HEK293 (cell line): ENCODE measurements around the gene RNF4.

Source experiments
- GLIS1 ChIP-seq: fragments of 450-650 bp; formaldehyde crosslinking; IDR thresholded peaks from 2 replicates; pipeline ENCODE4 v1.5.1; 2016; ENCODE audit warnings: missing biosample characterization, missing genetic modification characterization
- ZNF121 ChIP-seq: fragments of 450-650 bp; formaldehyde crosslinking; IDR thresholded peaks from 2 replicates; pipeline ENCODE4 v1.5.1; 2016; ENCODE audit warnings: missing biosample characterization, missing genetic modification characterization
- ZNF266 ChIP-seq: fragments of 450-650 bp; formaldehyde crosslinking; IDR thresholded peaks from 2 replicates; pipeline ENCODE4 v1.5.1; 2016; ENCODE audit warnings: missing biosample characterization, missing genetic modification characterization, low read depth
- ZNF292 ChIP-seq: fragments of 450-650 bp; formaldehyde crosslinking; IDR thresholded peaks from 2 replicates; pipeline ENCODE4 v1.5.1; 2016; ENCODE audit warnings: low read depth, missing biosample characterization, missing genetic modification characterization, borderline replicate concordance
- ZNF335 ChIP-seq: fragments of 450-650 bp; formaldehyde crosslinking; conservative IDR thresholded peaks from 2 replicates; pipeline ENCODE4 v1.5.1; 2016; ENCODE audit warnings: missing biosample characterization, missing genetic modification characterization

DNA sequence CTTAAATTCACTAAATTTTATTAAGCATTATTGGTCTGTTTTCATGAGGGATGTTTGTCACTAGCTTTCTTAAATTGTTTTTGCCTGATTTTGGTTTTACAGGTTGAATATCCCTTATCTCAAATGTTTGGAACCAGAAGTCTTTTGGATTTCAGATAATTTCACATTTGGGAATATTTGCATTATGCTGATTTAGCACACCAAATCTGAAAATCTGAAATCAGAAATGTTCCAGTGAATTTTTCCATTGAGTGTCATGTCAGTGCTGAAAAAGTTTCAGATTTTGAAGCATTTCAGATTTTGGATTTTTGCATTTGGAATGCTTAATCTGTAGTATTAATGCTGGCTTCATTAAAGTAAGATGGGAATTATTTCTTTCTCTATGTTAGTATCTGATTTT, 82.2 kb downstream of the RNF4 start:
- no peak for TF ChIP-seq ZNF335 (tag by site-specific recombination)
- TF ChIP-seq GLIS1 (tag by site-specific recombination), result no peak
- TF ChIP-seq ZNF292 (tag by site-specific recombination), result no peak
- TF ChIP-seq ZNF266 (tag by site-specific recombination), result no peak
- TF ChIP-seq ZNF121 (tag by site-specific recombination), result no peak
